Body of pancreas (tissue), 4 donors: Measurements from ENCODE around the gene TNS3.

ENCODE experiments used
- POLR2A ChIP-seq, 3 donors: fragments of 450-650 bp; IDR thresholded peaks; one replicate each; pipeline ENCODE4 v1.6.1; 2016; ENCODE audit warnings: antibody characterized with exemption in 3 of 3, mild to moderate bottlenecking in 2 of 3
- TF ChIP-seq, protein P1 (sequence below), 7 experiments: fragments of 450-650 bp in 4 of 7; fragments of 200-600 bp in 3 of 7; sonication (generic) in 3 of 7; IDR thresholded peaks; one replicate each; pipeline ENCODE4 v1.5.1; 2016 to 2019; ENCODE audit warnings: antibody characterized with exemption in 7 of 7

DNA sequence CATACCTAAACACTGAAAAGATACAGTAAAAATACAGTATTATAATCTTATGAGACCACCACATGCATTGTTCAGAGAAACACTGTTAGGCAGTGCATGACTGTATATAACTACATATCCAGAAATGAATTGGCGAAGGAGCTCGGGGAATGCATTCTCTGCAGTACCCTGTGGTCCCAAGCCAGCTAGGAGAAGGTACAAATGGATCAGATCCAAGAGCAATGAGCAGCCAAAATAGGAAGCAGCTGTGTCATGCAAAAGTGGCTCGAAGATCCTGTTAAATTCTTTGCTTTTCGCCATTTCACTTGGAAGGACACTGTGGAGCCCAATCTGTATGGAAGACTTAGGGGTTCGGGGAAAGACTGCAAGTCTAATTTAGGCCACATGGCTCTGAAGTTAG lies 334.8 kb downstream of the TNS3 start:
- TF ChIP-seq, protein P1, sequence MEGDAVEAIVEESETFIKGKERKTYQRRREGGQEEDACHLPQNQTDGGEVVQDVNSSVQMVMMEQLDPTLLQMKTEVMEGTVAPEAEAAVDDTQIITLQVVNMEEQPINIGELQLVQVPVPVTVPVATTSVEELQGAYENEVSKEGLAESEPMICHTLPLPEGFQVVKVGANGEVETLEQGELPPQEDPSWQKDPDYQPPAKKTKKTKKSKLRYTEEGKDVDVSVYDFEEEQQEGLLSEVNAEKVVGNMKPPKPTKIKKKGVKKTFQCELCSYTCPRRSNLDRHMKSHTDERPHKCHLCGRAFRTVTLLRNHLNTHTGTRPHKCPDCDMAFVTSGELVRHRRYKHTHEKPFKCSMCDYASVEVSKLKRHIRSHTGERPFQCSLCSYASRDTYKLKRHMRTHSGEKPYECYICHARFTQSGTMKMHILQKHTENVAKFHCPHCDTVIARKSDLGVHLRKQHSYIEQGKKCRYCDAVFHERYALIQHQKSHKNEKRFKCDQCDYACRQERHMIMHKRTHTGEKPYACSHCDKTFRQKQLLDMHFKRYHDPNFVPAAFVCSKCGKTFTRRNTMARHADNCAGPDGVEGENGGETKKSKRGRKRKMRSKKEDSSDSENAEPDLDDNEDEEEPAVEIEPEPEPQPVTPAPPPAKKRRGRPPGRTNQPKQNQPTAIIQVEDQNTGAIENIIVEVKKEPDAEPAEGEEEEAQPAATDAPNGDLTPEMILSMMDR (IDR thresholded peaks at IDR 0.05): no peak
- TF ChIP-seq POLR2A (IDR thresholded peaks at IDR 0.05): no peak
